H1 (cell line): ENCODE data around the gene SOS1. TPM values are rescaled to one million over a fixed set of nuclear protein-coding genes. Genes with fewer than 3 reads are reported as not detected.

Experiments
- ASH2L ChIP-seq: fragments of 200-600, 300-600 bp; sonication (generic); IDR thresholded peaks from one replicate; pipeline ENCODE4 v1.7.1; 2017; ENCODE audit warnings: low read length
- ATF2 ChIP-seq: IDR thresholded peaks from 2 replicates; pipeline ENCODE4 v1.6.1; 2012; ENCODE audit warnings: low read length, inconsistent platforms
- CBX5 ChIP-seq: fragments of 300-800, 300-1000 bp; sonication (generic); IDR thresholded peaks from 2 replicates; pipeline ENCODE4 v1.7.1; 2016; ENCODE audit warnings: antibody characterized with exemption, low read length, low read depth
- CHD2 ChIP-seq: IDR thresholded peaks from 2 replicates; pipeline ENCODE4 v1.6.1; 2012; ENCODE audit warnings: low read length, improper control_type of control experiment
- CHD7 ChIP-seq: fragments of 300-600 bp; sonication (generic); IDR thresholded peaks from 2 replicates; pipeline ENCODE4 v1.7.1; 2012; ENCODE audit warnings: low read length, moderate library complexity, mild to moderate bottlenecking, inconsistent platforms; ENCODE audit not compliant: insufficient replicate concordance
- EZH2 ChIP-seq: fragments of 200-600 bp; sonication (generic); IDR thresholded peaks from 2 replicates; pipeline ENCODE4 v1.7.1; 2012; ENCODE audit warnings: low read depth, mild to moderate bottlenecking, moderate library complexity, low read length, inconsistent platforms; ENCODE audit not compliant: severe bottlenecking
- MAFK ChIP-seq: IDR thresholded peaks from 2 replicates; pipeline ENCODE4 v1.6.1; 2012; ENCODE audit warnings: low read depth, mild to moderate bottlenecking, improper control_type of control experiment, low read length
- NANOG ChIP-seq: IDR thresholded peaks from 2 replicates; pipeline ENCODE4 v1.6.1; 2011; ENCODE audit warnings: low read length, low read depth, mild to moderate bottlenecking, inconsistent platforms; ENCODE audit not compliant: insufficient read depth, poor library complexity, severe bottlenecking
- POLR2AphosphoS5 ChIP-seq: IDR thresholded peaks from 2 replicates; pipeline ENCODE4 v1.6.1; 2011; ENCODE audit warnings: low read depth, low read length
- SIN3A ChIP-seq, 2 experiments: IDR thresholded peaks in 1 of 2; conservative IDR thresholded peaks in 1 of 2; 2 replicates each; pipeline ENCODE4 v1.6.1; 2011 to 2012; ENCODE audit warnings: low read length in 2 of 2, improper control_type of control experiment in 1 of 2, low read depth in 1 of 2, mild to moderate bottlenecking in 1 of 2
- polyA plus RNA-seq, 7 experiments: library from polyadenylated mRNA; depleted of rRNA in 3 of 7; stranded (reverse) in 5 of 7; unstranded in 2 of 7; fragments of >200 nt in 5 of 7; fragments of 200-250 nt in 2 of 7; gene quantifications; 1 replicate in 5 of 7; 2 replicates in 1 of 7; 4 replicates in 1 of 7; pipeline versions ENCODE4 v1.2.1 to v1.2.3, GENCODE V29; 2011 to 2013; ENCODE audit warnings: missing spikeins in 2 of 7, mixed read lengths in 2 of 7
- total RNA-seq: library from RNA; stranded (reverse); fragmentation: NEBNext Ultra II Directional; extraction: Animal tissue kit (Norgen Biotek cat#: 25700); gene quantifications from 2 replicates; pipeline ENCODE4 v1.2.1, GENCODE V29; 2021

The SOS1 gene
- total and polyA plus RNA-seq, 2 of the 8 experiments (the other 6 are each of a cell fraction or from before 2014, with no cell fraction given): 25.7 to 27.0 TPM

DNA sequence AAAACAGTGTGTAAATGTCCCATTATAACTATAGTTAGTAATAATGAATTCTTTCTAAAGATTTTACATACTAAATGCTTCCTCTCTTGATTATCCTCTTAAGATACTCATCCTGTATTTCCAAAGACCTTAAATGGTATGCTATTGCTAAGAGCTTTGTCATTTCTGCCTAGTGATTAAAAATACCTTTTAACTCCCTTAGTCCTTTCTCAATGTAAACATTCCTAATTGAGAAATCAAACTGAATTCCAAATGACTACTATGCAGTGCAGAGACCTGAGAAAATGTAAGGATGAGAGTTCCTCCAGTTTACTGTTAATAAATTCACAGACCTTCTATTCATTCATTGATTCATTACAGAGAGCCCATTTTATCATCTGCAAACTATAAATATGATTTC is 86.9 kb downstream of the SOS1 start (continued):
- TF ChIP-seq CHD7: no peak
- TF ChIP-seq CBX5: no peak
- TF ChIP-seq CHD2: no peak
- TF ChIP-seq POLR2AphosphoS5: no peak
- TF ChIP-seq ASH2L: no peak
- no peak for TF ChIP-seq SIN3A (conservative IDR thresholded peaks at IDR 0.05 in 1 of 2, IDR thresholded peaks at IDR 0.05 in 1 of 2; ENCODE audit: low read depth in 1 of 2, low read length in 2 of 2)
- TF ChIP-seq NANOG: no peak
- no peak for TF ChIP-seq ATF2
- TF ChIP-seq MAFK: no peak
- TF ChIP-seq EZH2: no peak
